HG03139 (cell line): ENCODE data around the gene FRMPD4.

ENCODE experiments used
- ATAC-seq: cut with Tn5 transposase; IDR thresholded peaks from one replicate; pipeline ENCODE4 v1.9.1; 2021; ENCODE audit not compliant: unreplicated experiment

FRMPD4 gene

GRCh38 chrX:12423346-12423745 is 285.1 kb downstream of the FRMPD4 start:
- no peak for ATAC-seq

GRCh38 chrX:12425496-12425895 is 287.2 kb downstream of the FRMPD4 start:
- no peak for ATAC-seq

GRCh38 chrX:12426420-12426819 is 288.1 kb downstream of the FRMPD4 start:
- ATAC-seq: no peak

GRCh38 chrX:12434493-12434892 is 296.2 kb downstream of the FRMPD4 start:
- no peak for ATAC-seq

- ATAC-seq: no peak
These were observed 301.1 kb downstream of the FRMPD4 start for GRCh38 chrX:12439416-12439815.

- ATAC-seq: no peak
These were observed 302.0 kb downstream of the FRMPD4 start for GRCh38 chrX:12440246-12440645.

- ATAC-seq: no peak
These were observed 303.3 kb downstream of the FRMPD4 start for GRCh38 chrX:12441381-12442128.

- ATAC-seq: peak; percentile 78
These were observed 305.3 kb downstream of the FRMPD4 start for GRCh38 chrX:12443534-12444098.

- ATAC-seq: no peak
These were observed 308.2 kb downstream of the FRMPD4 start for GRCh38 chrX:12446342-12447075.

GRCh38 chrX:12447448-12448064 is 309.3 kb downstream of the FRMPD4 start:
- ATAC-seq: no peak

GRCh38 chrX:12452268-12452667 is 314.0 kb downstream of the FRMPD4 start:
- no peak for ATAC-seq

- no peak for ATAC-seq
These were observed 322.7 kb downstream of the FRMPD4 start for GRCh38 chrX:12460929-12461328.

- no peak for ATAC-seq
These were observed 324.8 kb downstream of the FRMPD4 start for GRCh38 chrX:12463052-12463451.

GRCh38 chrX:12463873-12464272 is 325.6 kb downstream of the FRMPD4 start:
- ATAC-seq: no peak

GRCh38 chrX:12467321-12467720 is 329.0 kb downstream of the FRMPD4 start:
- ATAC-seq: no peak

GRCh38 chrX:12469296-12469695 is 331.0 kb downstream of the FRMPD4 start:
- ATAC-seq: no peak

GRCh38 chrX:12471061-12471460 is 332.8 kb downstream of the FRMPD4 start:
- no peak for ATAC-seq

- ATAC-seq: no peak
These were observed 342.7 kb downstream of the FRMPD4 start for GRCh38 chrX:12480956-12481355.

GRCh38 chrX:12488220-12488619 is 349.9 kb downstream of the FRMPD4 start:
- ATAC-seq: no peak

- no peak for ATAC-seq
These were observed 350.5 kb downstream of the FRMPD4 start for GRCh38 chrX:12488771-12489170.

- ATAC-seq: no peak
These were observed 351.1 kb downstream of the FRMPD4 start for GRCh38 chrX:12489341-12489740.
